ENCODE data around the gene PLPPR5.
"Not testable (repeated sequence)": the region's sequence is repeated elsewhere in the genome, so short reads cannot be mapped to it uniquely, and the experiment has no call there.

Gene PLPPR5

GRCh38 chr1:98908980-98909379 is 95.7 kb downstream of the PLPPR5 start:
- no peak for DNase-seq

- DNase-seq, result no peak
These were observed 97.9 kb downstream of the PLPPR5 start for GRCh38 chr1:98906809-98907208.

- no peak for DNase-seq
These were observed 98.3 kb downstream of the PLPPR5 start for GRCh38 chr1:98906361-98906760.

- no peak for DNase-seq
These were observed 100.0 kb downstream of the PLPPR5 start for GRCh38 chr1:98904684-98905083.

GRCh38 chr1:98903726-98904125 is 100.9 kb downstream of the PLPPR5 start:
- DNase-seq, result peak; percentile 13

GRCh38 chr1:98903261-98903660 is 101.4 kb downstream of the PLPPR5 start:
- DNase-seq, result peak; percentile 90

GRCh38 chr1:98898940-98899339 is 105.7 kb downstream of the PLPPR5 start:
- DNase-seq, result peak; percentile 58

- no peak for DNase-seq
These were observed 107.2 kb downstream of the PLPPR5 start for GRCh38 chr1:98897479-98897878.

- DNase-seq, result no peak
These were observed 107.8 kb downstream of the PLPPR5 start for GRCh38 chr1:98896711-98897445.

- DNase-seq, result no peak
These were observed 111.3 kb downstream of the PLPPR5 start for GRCh38 chr1:98893371-98893770.

GRCh38 chr1:98888869-98889268 is 115.8 kb downstream of the PLPPR5 start:
- no peak for DNase-seq

GRCh38 chr1:98887507-98887906 is 117.2 kb downstream of the PLPPR5 start:
- peak; percentile 22 for DNase-seq

- no peak for DNase-seq
These were observed 119.8 kb downstream of the PLPPR5 start for GRCh38 chr1:98884864-98885263.

- DNase-seq, result no peak
These were observed 122.8 kb downstream of the PLPPR5 start for GRCh38 chr1:98881901-98882300.

GRCh38 chr1:98881234-98881633 is 123.4 kb downstream of the PLPPR5 start:
- DNase-seq, result not testable (repeated sequence)

- no peak for DNase-seq
These were observed 129.8 kb downstream of the PLPPR5 start for GRCh38 chr1:98874828-98875227.

GRCh38 chr1:98870959-98871903 is 133.4 kb downstream of the PLPPR5 start:
- no peak for DNase-seq

GRCh38 chr1:98865796-98866195 is 138.9 kb downstream of the PLPPR5 start:
- no peak for DNase-seq

GRCh38 chr1:98860329-98860728 is 144.3 kb downstream of the PLPPR5 start:
- no peak for DNase-seq

GRCh38 chr1:98854137-98854536 is 150.5 kb downstream of the PLPPR5 start:
- DNase-seq, result no peak

GRCh38 chr1:98849969-98850636 is 154.6 kb downstream of the PLPPR5 start:
- DNase-seq, result no peak

GRCh38 chr1:98842241-98842640 is 162.4 kb downstream of the PLPPR5 start:
- no peak for DNase-seq

Data from fibroblast of skin of scalp (primary cell).